ENCODE measurements around the gene SLC27A1.
"Not testable (repeated sequence)": the region's sequence is repeated elsewhere in the genome, so short reads cannot be mapped to it uniquely, and the experiment has no call there.

SLC27A1 gene

GRCh38 chr19:17548145-17548544, 77.8 kb downstream of the SLC27A1 start:
- no peaks in the 10 kb centered on the region for H3K79me2 ChIP-seq (ENCODE audit: low read length)
- H3K4me3 ChIP-seq (ENCODE audit: low read length), result no peak overlapping the region
- H2AFZ ChIP-seq (ENCODE audit: low read length), result no peak overlapping the region
- no peaks in the 10 kb centered on the region for H3F3A ChIP-seq (ENCODE audit: insufficient read depth, low read length)
- peaks cover 67% of the 10 kb centered on the region for H3K27me3 ChIP-seq (replicated peaks; ENCODE audit: insufficient read depth, low read length)
- no peak for DNase-seq
- H3K9ac ChIP-seq (ENCODE audit: low read length), result no peak overlapping the region
- H3K9me3 ChIP-seq (replicated peaks; ENCODE audit: insufficient read depth, low read length), result no peaks in the 10 kb centered on the region
- H3K4me2 ChIP-seq (ENCODE audit: low read depth, low read length), result no peak overlapping the region
- no peaks in the 10 kb centered on the region for H3K36me3 ChIP-seq (replicated peaks; ENCODE audit: insufficient read depth, low read length)
- TF ChIP-seq CTCF (IDR thresholded peaks at IDR 0.05; ENCODE audit: low read length) (no peak), EZH2 (optimal IDR thresholded peaks at IDR 0.05; ENCODE audit: low read depth, low read length) (no peak), EZH2phosphoT487 (IDR thresholded peaks at IDR 0.05; ENCODE audit: low read length) (no peak)
- H3K27ac ChIP-seq (ENCODE audit: low read length), result no peak overlapping the region
- no peaks in the 10 kb centered on the region for H3K9me2 ChIP-seq (replicated peaks; ENCODE audit: insufficient read depth, low read length)
- H4K20me1 ChIP-seq (ENCODE audit: insufficient read depth, low read length), result no peaks in the 10 kb centered on the region
- H3K4me1 ChIP-seq (ENCODE audit: low read length), result no peaks in the 10 kb centered on the region

- H2AFZ ChIP-seq (ENCODE audit: low read length), result no peak overlapping the region
- no peak overlapping the region for H3K9ac ChIP-seq (ENCODE audit: low read length)
- no peaks in the 10 kb centered on the region for H3K4me1 ChIP-seq (ENCODE audit: low read length)
- no peak overlapping the region for H3K4me3 ChIP-seq (ENCODE audit: low read length)
- DNase-seq, result no peak
- H3K27me3 ChIP-seq (replicated peaks; ENCODE audit: insufficient read depth, low read length), result peaks cover 64% of the 10 kb centered on the region
- H4K20me1 ChIP-seq (ENCODE audit: insufficient read depth, low read length), result no peaks in the 10 kb centered on the region
- no peak overlapping the region for H3K27ac ChIP-seq (ENCODE audit: low read length)
- TF ChIP-seq EZH2 (optimal IDR thresholded peaks at IDR 0.05; ENCODE audit: low read depth, low read length) (no peak), EZH2phosphoT487 (IDR thresholded peaks at IDR 0.05; ENCODE audit: low read length) (no peak), CTCF (IDR thresholded peaks at IDR 0.05; ENCODE audit: low read length) (no peak)
- H3F3A ChIP-seq (ENCODE audit: insufficient read depth, low read length), result no peaks in the 10 kb centered on the region
- no peaks in the 10 kb centered on the region for H3K36me3 ChIP-seq (replicated peaks; ENCODE audit: insufficient read depth, low read length)
- no peaks in the 10 kb centered on the region for H3K9me3 ChIP-seq (replicated peaks; ENCODE audit: insufficient read depth, low read length)
- no peak overlapping the region for H3K4me2 ChIP-seq (ENCODE audit: low read depth, low read length)
- no peaks in the 10 kb centered on the region for H3K9me2 ChIP-seq (replicated peaks; ENCODE audit: insufficient read depth, low read length)
- no peaks in the 10 kb centered on the region for H3K79me2 ChIP-seq (ENCODE audit: low read length)
Measured at GRCh38 chr19:17549085-17549740, 78.9 kb downstream of the SLC27A1 start.

- Histone ChIP-seq H3K27ac (ENCODE audit: low read length) (no peak overlapping the region), H3K4me1 (ENCODE audit: low read length) (peaks cover 4% of the 10 kb centered on the region; the same call in 1 of the 2 replicates), H3K9ac (ENCODE audit: low read length) (no peak overlapping the region), H3K36me3 (replicated peaks; ENCODE audit: insufficient read depth, low read length) (no peaks in the 10 kb centered on the region), H3K79me2 (ENCODE audit: low read length) (no peaks in the 10 kb centered on the region), H3K9me3 (replicated peaks; ENCODE audit: insufficient read depth, low read length) (no peaks in the 10 kb centered on the region), H3F3A (ENCODE audit: insufficient read depth, low read length) (no peaks in the 10 kb centered on the region), H3K4me2 (ENCODE audit: low read depth, low read length) (no peak overlapping the region), H2AFZ (ENCODE audit: low read length) (no peak overlapping the region), H4K20me1 (ENCODE audit: insufficient read depth, low read length) (no peaks in the 10 kb centered on the region), H3K27me3 (replicated peaks; ENCODE audit: insufficient read depth, low read length) (peaks cover 58% of the 10 kb centered on the region), H3K4me3 (ENCODE audit: low read length) (no peak overlapping the region), H3K9me2 (replicated peaks; ENCODE audit: insufficient read depth, low read length) (no peaks in the 10 kb centered on the region)
- DNase-seq, result no peak
- no peak for TF ChIP-seq CTCF (IDR thresholded peaks at IDR 0.05; ENCODE audit: low read length)
- TF ChIP-seq EZH2phosphoT487 (IDR thresholded peaks at IDR 0.05; ENCODE audit: low read length), result no peak
- no peak for TF ChIP-seq EZH2 (optimal IDR thresholded peaks at IDR 0.05; ENCODE audit: low read depth, low read length)
Measured at GRCh38 chr19:17550076-17550667, 79.8 kb downstream of the SLC27A1 start.

GRCh38 chr19:17552735-17553134, 82.4 kb downstream of the SLC27A1 start:
- DNase-seq; H4K20me1 ChIP-seq (ENCODE audit: insufficient read depth, low read length); H3K9me3 ChIP-seq (replicated peaks; ENCODE audit: insufficient read depth, low read length); H2AFZ ChIP-seq (ENCODE audit: low read length); H3K4me1 ChIP-seq (ENCODE audit: low read length); H3K27ac ChIP-seq (ENCODE audit: low read length); H3K79me2 ChIP-seq (ENCODE audit: low read length); H3K9me2 ChIP-seq (replicated peaks; ENCODE audit: insufficient read depth, low read length); H3K4me2 ChIP-seq (ENCODE audit: low read depth, low read length); H3K9ac ChIP-seq (ENCODE audit: low read length); H3F3A ChIP-seq (ENCODE audit: insufficient read depth, low read length); H3K4me3 ChIP-seq (ENCODE audit: low read length); H3K36me3 ChIP-seq (replicated peaks; ENCODE audit: insufficient read depth, low read length): not testable (repeated sequence)
- peaks cover 50% of the 10 kb centered on the region for H3K27me3 ChIP-seq (replicated peaks; ENCODE audit: insufficient read depth, low read length)

All from MM.1S (cell line).